Right lobe of liver (tissue), 4 donors: ENCODE data around the gene TSKU.

Source experiments
- CTCF ChIP-seq, 4 donors: fragments of 200-600 bp in 3 of 4; fragments of 450-650 bp in 1 of 4; IDR thresholded peaks; one replicate each; pipeline versions ENCODE4 v1.5.1 to v1.8.0; 2016 to 2022; ENCODE audit warnings: antibody characterized with exemption in 4 of 4, mild to moderate bottlenecking in 2 of 4
- POLR2A ChIP-seq: fragments of 450-650 bp; IDR thresholded peaks from one replicate; pipeline ENCODE4 v1.6.1; 2017; ENCODE audit warnings: antibody characterized with exemption, mild to moderate bottlenecking
- donor health status: DM: no; HTN: no; CAD: no.
- donor health status: DM: no; HTN: no; CAD: no.
- donor health status: DM: no; HTN: yes; CAD: no.

- no peak for TF ChIP-seq CTCF (IDR thresholded peaks at IDR 0.05)
- TF ChIP-seq POLR2A, result no peak
These were observed 10.9 kb upstream of the TSKU start for GRCh38 chr11:76772100-76772782.
